ENCODE data around the gene ACTMAP. TPM values are rescaled to one million over a fixed set of nuclear protein-coding genes. Genes with fewer than 3 reads are reported as not detected.

Gene ACTMAP
- total and polyA plus RNA-seq, 5 donors from 2014 or later: 2.1 to 5.5 (median 3.1) TPM

DNA sequence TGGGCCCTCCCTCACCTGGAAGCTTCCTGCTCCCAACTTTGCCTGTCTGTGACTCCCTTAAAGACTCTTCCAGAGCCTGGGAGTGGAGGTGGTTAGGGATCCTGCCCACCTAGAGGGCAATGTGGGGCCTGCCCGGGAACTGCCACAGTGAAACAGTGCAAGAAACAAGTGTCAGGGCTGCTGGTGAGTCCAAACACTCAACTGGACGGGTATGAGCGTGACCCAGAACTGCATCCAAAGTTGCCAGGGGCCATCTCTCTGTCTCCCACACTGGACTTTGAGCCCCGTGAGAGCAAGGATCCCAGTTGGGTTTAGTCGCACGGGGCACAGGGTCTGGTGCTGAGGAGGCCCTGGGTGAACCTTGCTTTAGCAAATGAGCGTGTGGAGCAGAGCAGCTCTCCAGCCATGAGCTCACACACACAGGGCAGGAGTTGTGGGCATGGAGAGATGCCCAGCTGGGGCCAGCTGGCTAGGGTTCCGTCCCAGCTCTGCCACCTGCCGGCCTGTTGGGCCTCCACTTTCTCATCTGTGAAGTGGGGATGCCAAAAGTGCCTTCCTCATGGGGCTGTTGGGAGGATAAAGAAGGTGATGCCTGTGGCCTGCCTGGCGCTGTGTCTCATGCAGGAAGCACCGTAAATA lies 57.0 kb downstream of the ACTMAP start:
- Histone ChIP-seq H3K36me3 (ENCODE audit: control insufficient read depth, insufficient read depth, low read length) (peaks cover 11% of the 10 kb centered on the region), H3K4me3 (ENCODE audit: low read depth, low read length) (no peak overlapping the region), H3K9me3 (ENCODE audit: control insufficient read depth in 2 of 2, low read length in 2 of 2) (no peaks in the 10 kb centered on the region), H3K27me3 (ENCODE audit: control insufficient read depth, insufficient read depth, low read length) (no peaks in the 10 kb centered on the region), H3K4me1 (ENCODE audit: control insufficient read depth, insufficient read depth, low read length, poor library complexity, severe bottlenecking) (peaks cover 12% of the 10 kb centered on the region), H3K27ac (ENCODE audit: insufficient read depth, low read length, poor library complexity, severe bottlenecking) (no peak overlapping the region)
- no peaks in the 10 kb centered on the region for H3K9me3 Mint-ChIP-seq
- DNase-seq (no peak), ATAC-seq (ENCODE audit: low read depth in 2 of 2) (no peak)
- H3K4me1 Mint-ChIP-seq: peaks cover 0 to 5% (median 3%) of the 10 kb centered on the region in 4 donors
- H3K36me3 Mint-ChIP-seq: peaks cover 3% of the 10 kb centered on the region
- no peak overlapping the region for H3K27ac Mint-ChIP-seq
- H3K27me3 Mint-ChIP-seq: no peaks in the 10 kb centered on the region
- H3K4me3 Mint-ChIP-seq: no peak overlapping the region

GRCh38 chr19:40692212-40692551 lies 58.1 kb downstream of the ACTMAP start:
- Histone ChIP-seq H3K27me3 (ENCODE audit: control insufficient read depth, insufficient read depth, low read length) (no peaks in the 10 kb centered on the region), H3K36me3 (ENCODE audit: control insufficient read depth, insufficient read depth, low read length) (peaks cover 11% of the 10 kb centered on the region), H3K9me3 (ENCODE audit: control insufficient read depth in 2 of 2, low read length in 2 of 2) (no peaks in the 10 kb centered on the region), H3K27ac (ENCODE audit: insufficient read depth, low read length, poor library complexity, severe bottlenecking) (no peak overlapping the region), H3K4me1 (ENCODE audit: control insufficient read depth, insufficient read depth, low read length, poor library complexity, severe bottlenecking) (peaks cover 12% of the 10 kb centered on the region), H3K4me3 (ENCODE audit: low read depth, low read length) (no peak overlapping the region)
- Mint-ChIP-seq H3K36me3 (peaks cover 3% of the 10 kb centered on the region), H3K4me3 (peak overlapping the region in 2 of 4 donors; percentile 26 to 56), H3K27ac (no peak overlapping the region), H3K4me1 (peaks cover 0 to 5% (median 3%) of the 10 kb centered on the region in 4 donors), H3K27me3 (no peaks in the 10 kb centered on the region), H3K9me3 (no peaks in the 10 kb centered on the region)
- DNase-seq: no peak
- no peak for ATAC-seq (ENCODE audit: low read depth in 2 of 2)

DNA sequence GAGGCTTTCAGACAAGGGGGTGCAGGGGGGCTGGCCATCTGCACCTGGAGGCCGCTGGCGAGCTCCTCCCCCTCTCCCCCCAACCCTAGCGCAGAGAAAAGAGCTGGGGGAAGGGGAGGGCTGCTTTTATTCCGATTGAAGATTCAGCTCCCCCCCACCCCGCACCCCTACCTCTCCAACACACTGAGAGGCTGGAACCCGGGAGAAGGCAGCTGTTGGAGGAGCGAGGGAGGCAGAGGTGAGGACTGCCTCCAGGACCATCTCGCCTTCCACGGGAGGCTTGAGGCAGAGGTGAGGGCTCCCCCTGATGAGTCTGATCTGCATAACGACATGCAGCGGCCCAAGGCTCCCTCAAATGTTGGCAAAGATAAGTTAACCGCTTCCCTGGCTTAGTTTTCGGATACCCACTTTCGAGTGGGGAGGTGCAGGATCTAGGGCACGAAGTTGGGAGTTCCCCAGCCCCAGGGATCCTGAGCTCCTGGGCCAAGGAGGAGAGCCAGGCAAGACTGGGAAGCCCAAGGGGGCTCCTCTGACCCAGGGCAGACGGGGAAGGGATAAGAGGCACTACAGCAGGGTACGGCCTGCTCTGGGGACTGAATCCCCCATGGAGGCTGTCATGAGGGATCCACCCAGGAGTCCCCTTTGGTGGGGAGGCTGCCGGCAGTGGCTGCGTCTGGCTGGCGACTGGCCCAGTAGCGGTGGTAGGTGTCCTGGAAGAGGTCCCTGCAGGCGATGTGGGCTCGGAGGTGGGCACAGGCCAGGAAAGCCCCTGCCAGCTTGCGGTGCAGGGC lies 58.7 kb downstream of the ACTMAP start:
- Mint-ChIP-seq H3K27ac (no peak overlapping the region), H3K4me3 (peak overlapping the region in 3 of 4 donors; percentile 29 to 89 (median 41)), H3K27me3 (no peaks in the 10 kb centered on the region), H3K4me1 (peaks cover 0 to 5% (median 3%) of the 10 kb centered on the region in 4 donors), H3K36me3 (peaks cover 1% of the 10 kb centered on the region), H3K9me3 (no peaks in the 10 kb centered on the region)
- Histone ChIP-seq H3K9me3 (ENCODE audit: control insufficient read depth in 2 of 2, low read length in 2 of 2) (no peaks in the 10 kb centered on the region), H3K4me1 (ENCODE audit: control insufficient read depth, insufficient read depth, low read length, poor library complexity, severe bottlenecking) (peaks cover 12% of the 10 kb centered on the region), H3K27me3 (ENCODE audit: control insufficient read depth, insufficient read depth, low read length) (no peaks in the 10 kb centered on the region), H3K4me3 (ENCODE audit: low read depth, low read length) (no peak overlapping the region), H3K36me3 (ENCODE audit: control insufficient read depth, insufficient read depth, low read length) (peaks cover 11% of the 10 kb centered on the region), H3K27ac (ENCODE audit: insufficient read depth, low read length, poor library complexity, severe bottlenecking) (peak overlapping the region; percentile 44)
- ATAC-seq (ENCODE audit: low read depth in 2 of 2) (no peak), DNase-seq (no peak)

Other genes starting within 250 kb of the ACTMAP start
- 195 TPM for gene SHKBP1, start 173.6 kb downstream of the ACTMAP start, total RNA-seq
- gene SHKBP1, start 173.6 kb downstream of the ACTMAP start, polyA plus RNA-seq: 100 to 1,000 TPM; 120 to 172 (median 151) TPM
- 115 TPM for gene LTBP4, start 149.1 kb downstream of the ACTMAP start, total RNA-seq
- gene LTBP4, start 149.1 kb downstream of the ACTMAP start, polyA plus RNA-seq: 10 to 100 TPM; 20.7 to 32.0 (median 26.7) TPM
- 10.4 TPM for gene NUMBL, start 59.8 kb downstream of the ACTMAP start, total RNA-seq
- 1 to 10 TPM in 1 of 4 donors, under 1 TPM in 3; 0.17 to 1.3 (median 0.43) TPM for gene NUMBL, start 59.8 kb downstream of the ACTMAP start, polyA plus RNA-seq
- 32.4 TPM for gene COQ8B, start 33.6 kb downstream of the ACTMAP start, total RNA-seq
- gene COQ8B, start 33.6 kb downstream of the ACTMAP start, polyA plus RNA-seq: 10 to 100 TPM; 10.6 to 15.0 (median 13.5) TPM
- 5.6 TPM for gene ITPKC, start 33.4 kb downstream of the ACTMAP start, total RNA-seq
- gene ITPKC, start 33.4 kb downstream of the ACTMAP start, polyA plus RNA-seq: 1 to 10 TPM; 2.2 to 4.8 (median 4.5) TPM
- gene SNRPA, start 726 bp upstream of the ACTMAP start, total RNA-seq: 78.6 TPM
- gene SNRPA, start 726 bp upstream of the ACTMAP start, polyA plus RNA-seq: 10 to 100 TPM; 36.3 to 45.7 (median 40.5) TPM
- gene MIA, start 25.0 kb upstream of the ACTMAP start, total RNA-seq: not detected
- not detected for gene MIA, start 25.0 kb upstream of the ACTMAP start, polyA plus RNA-seq
- gene RAB4B, start 27.8 kb upstream of the ACTMAP start, total RNA-seq: 62.2 TPM
- gene RAB4B, start 27.8 kb upstream of the ACTMAP start, polyA plus RNA-seq: 10 to 100 TPM; 72.8 to 89.3 (median 80.1) TPM
- 135 TPM for gene EGLN2, start 48.7 kb upstream of the ACTMAP start, total RNA-seq
- 100 to 1,000 TPM; 159 to 191 (median 177) TPM for gene EGLN2, start 48.7 kb upstream of the ACTMAP start, polyA plus RNA-seq
- gene CYP2A6, start 100.0 kb upstream of the ACTMAP start, total RNA-seq: not detected
- not detected for gene CYP2A6, start 100.0 kb upstream of the ACTMAP start, polyA plus RNA-seq
- not detected for gene CYP2A7, start 131.8 kb upstream of the ACTMAP start, total RNA-seq
- not detected for gene CYP2A7, start 131.8 kb upstream of the ACTMAP start, polyA plus RNA-seq
- not detected for gene CYP2B6, start 240.8 kb upstream of the ACTMAP start, total RNA-seq
- under 1 TPM in 1 of 4 donors, not detected in 3; 0.14 TPM for gene CYP2B6, start 240.8 kb upstream of the ACTMAP start, polyA plus RNA-seq